Measurements from ENCODE around the gene KIAA0825.
"Not testable (repeated sequence)": the region's sequence is repeated elsewhere in the genome, so short reads cannot be mapped to it uniquely, and the experiment has no call there.

Gene KIAA0825

GRCh38 chr5:94240134-94240533 lies 378.3 kb downstream of the KIAA0825 start:
- no peak for DNase-seq

DNA sequence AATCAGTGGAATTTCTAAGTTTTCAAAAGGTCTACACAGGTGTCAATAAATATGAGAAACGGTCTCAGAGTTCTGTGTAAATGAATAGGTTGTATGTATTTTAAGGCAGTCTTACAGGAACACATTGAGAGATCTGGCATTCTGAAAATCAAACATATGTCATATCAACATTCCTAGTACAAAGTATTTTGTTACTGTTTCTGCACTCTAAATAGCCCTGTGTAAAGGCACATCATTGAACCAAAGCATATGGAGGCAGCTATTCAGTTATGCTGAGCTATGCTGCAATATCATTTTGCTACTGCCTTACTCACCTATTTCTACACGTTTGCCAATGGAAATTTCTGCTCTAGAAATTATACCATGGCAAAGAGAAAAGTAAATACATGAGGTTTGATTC lies 379.1 kb downstream of the KIAA0825 start:
- no peak for DNase-seq

GRCh38 chr5:94234987-94235386 lies 383.4 kb downstream of the KIAA0825 start:
- DNase-seq: no peak

GRCh38 chr5:94228791-94229190 lies 389.6 kb downstream of the KIAA0825 start:
- DNase-seq: no peak

- DNase-seq: no peak
These were observed 395.2 kb downstream of the KIAA0825 start for GRCh38 chr5:94223235-94223634.

GRCh38 chr5:94218374-94218773 lies 400.0 kb downstream of the KIAA0825 start:
- DNase-seq: no peak

- no peak for DNase-seq
These were observed 400.7 kb downstream of the KIAA0825 start for GRCh38 chr5:94217745-94218144.

- DNase-seq: no peak
These were observed 401.2 kb downstream of the KIAA0825 start for GRCh38 chr5:94217216-94217615.

- no peak for DNase-seq
These were observed 405.9 kb downstream of the KIAA0825 start for GRCh38 chr5:94212476-94212875.

GRCh38 chr5:94209774-94210355 lies 408.5 kb downstream of the KIAA0825 start:
- DNase-seq: no peak

DNA sequence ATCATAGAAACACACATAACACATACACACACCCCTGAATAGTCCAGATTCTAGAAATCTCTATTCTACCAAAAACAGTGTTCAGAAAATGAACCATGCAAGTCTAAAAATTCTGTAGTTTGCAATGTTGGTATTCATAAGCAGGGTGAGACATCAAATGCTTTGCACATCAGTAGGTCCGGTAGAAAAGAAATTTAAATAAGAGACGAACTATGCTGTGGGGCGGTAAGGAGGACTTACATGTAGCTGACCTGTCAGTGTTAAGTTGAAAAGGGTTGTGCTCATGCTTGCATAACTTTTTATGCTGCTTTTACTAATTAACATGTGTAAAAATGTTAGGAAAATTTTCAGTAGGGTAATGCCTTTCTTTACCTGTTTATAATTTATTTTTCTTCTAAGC lies 409.1 kb downstream of the KIAA0825 start:
- DNase-seq: no peak

DNA sequence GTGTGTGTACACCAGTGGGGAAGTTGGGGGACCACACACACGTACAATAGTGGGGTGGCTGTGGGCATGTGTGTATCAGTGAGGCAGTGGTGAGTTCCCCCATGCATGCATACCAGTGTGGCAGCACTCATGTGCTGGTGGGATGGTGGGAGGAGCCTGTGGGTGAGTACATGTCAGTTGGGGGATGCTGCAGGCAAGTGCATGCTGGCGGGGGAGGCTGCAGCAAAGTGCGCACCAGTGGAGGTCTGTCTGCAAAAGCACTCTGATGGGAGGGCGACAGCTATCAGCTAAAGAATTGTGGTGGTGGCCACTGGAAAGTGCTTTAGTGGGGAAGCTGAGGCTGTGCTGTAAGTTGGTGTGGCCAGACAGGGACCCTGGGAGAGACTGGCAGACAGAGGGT lies 418.8 kb downstream of the KIAA0825 start:
- no peak for DNase-seq

DNA sequence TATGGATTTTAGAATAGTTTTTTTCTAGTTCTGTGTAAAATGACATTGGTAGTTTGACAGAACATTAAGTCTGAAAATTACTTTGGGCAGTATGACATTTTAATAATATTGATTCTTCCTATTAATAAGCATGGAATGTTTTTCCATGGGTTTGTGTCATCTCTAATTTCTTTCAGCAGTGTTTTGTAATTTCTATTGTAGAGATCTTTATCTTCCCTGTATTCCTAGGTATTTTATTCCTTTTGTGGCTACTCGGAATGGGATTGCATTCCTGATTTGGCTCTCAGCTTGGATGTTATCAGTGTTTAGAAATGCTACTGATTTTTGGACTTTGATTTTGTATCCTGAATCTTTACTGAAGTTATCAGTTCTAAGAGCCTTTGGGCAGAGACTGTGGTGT lies 420.4 kb downstream of the KIAA0825 start:
- no peak for DNase-seq

- DNase-seq: no peak
These were observed 421.5 kb downstream of the KIAA0825 start for GRCh38 chr5:94196953-94197352.

- no peak for DNase-seq
These were observed 425.6 kb downstream of the KIAA0825 start for GRCh38 chr5:94192658-94193391.

DNA sequence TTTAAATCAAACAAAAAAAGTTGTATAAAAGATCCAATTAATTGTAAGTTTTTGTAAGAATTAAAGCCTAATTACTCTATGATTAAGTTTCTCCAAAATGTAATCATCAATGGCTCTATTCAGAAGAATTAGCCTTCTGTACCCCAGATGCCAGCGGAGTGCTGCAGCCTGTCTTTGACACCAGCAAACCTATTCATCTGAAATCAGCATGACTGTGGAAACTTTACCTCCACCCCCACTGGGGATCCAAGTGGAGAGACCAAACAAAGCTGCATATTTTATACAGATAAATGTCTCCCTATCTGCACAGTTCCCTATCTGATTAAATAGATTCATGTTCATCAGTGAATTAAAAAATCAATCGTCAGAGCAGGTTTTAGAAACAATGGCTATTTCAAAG lies 426.8 kb downstream of the KIAA0825 start:
- no peak for DNase-seq

DNA sequence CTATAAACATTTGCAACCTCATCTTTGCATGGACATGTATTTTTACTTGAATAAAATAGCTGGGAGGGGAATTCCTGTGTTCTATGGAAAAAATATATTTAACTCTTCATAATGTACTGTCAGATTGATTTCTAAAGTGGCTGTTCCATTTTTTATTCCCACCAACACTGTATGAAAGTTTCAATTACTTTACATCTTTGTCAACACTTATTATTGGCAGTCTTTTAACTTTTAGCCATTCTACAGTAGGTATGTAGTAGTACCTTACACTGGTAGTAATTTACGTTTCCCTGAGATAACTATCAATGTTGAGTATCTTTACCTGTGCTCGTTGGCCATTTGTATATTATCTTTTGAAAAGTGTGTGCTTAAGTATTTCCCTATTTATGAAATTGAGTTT lies 429.7 kb downstream of the KIAA0825 start:
- no peak for DNase-seq

GRCh38 chr5:94184870-94185269 lies 433.5 kb downstream of the KIAA0825 start:
- DNase-seq: no peak

GRCh38 chr5:94181895-94182294 lies 436.5 kb downstream of the KIAA0825 start:
- no peak for DNase-seq

GRCh38 chr5:94180761-94181160 lies 437.6 kb downstream of the KIAA0825 start:
- no peak for DNase-seq

GRCh38 chr5:94175912-94176311 lies 442.5 kb downstream of the KIAA0825 start:
- no peak for DNase-seq

- DNase-seq: no peak
These were observed 443.5 kb downstream of the KIAA0825 start for GRCh38 chr5:94174748-94175411.

- no peak for DNase-seq
These were observed 445.3 kb downstream of the KIAA0825 start for GRCh38 chr5:94173100-94173499.

DNA sequence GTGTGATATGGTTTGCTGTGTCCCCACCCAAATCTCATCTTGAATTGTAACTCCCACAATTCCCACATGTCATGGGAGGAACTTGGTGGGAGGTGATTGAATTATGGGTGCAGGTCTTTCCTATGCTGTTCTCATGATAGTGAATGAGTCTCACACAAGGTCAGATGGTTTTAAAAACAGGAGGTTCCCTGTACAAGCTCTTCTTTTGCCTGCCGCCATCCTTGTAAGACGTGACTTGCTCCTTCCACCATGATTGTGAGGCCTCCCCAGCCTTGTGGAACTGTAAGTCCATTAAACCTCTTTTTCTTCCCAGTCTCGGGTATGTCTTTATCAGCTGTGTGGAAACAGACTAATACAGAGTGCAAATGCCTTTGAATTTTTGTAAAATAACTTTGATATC lies 447.3 kb downstream of the KIAA0825 start:
- DNase-seq: not testable (repeated sequence)
